Activated T-helper 1 cell treated with anti-CD3 and anti-CD28 coated beads, Interleukin-12 subunit alpha, Interleukin-12 subunit beta, Interleukin-2, Interleukin-4 antibody, amounts not matched to agents 30 ng/mL and 10 ng/mL and 1 ng/mL, durations not matched to agents 14 hours and 24 hours and 36 hours (primary cell): ENCODE data around the gene DPP8. TPM values are rescaled to one million over a fixed set of nuclear protein-coding genes. Genes with fewer than 3 reads are reported as not detected.

Experiments
- DNase-seq: peaks from one replicate; pipeline ENCODE4 v3.0.0; 2021; ENCODE audit warnings: low spot score
- H3K27ac Mint-ChIP-seq: one replicate; pipeline ENCODE4 v1.8.0; 2021; ENCODE audit warnings: mild to moderate bottlenecking, mixed read lengths
- H3K27me3 Mint-ChIP-seq: one replicate; pipeline ENCODE4 v1.8.0; 2022; ENCODE audit warnings: mild to moderate bottlenecking, moderate library complexity, mixed read lengths; ENCODE audit not compliant: insufficient read depth
- H3K36me3 Mint-ChIP-seq: one replicate; pipeline ENCODE4 v1.8.0; 2021; ENCODE audit warnings: low read depth, mixed read lengths
- H3K4me1 Mint-ChIP-seq: one replicate; pipeline ENCODE4 v1.8.0; 2021; ENCODE audit warnings: low read depth, mixed read lengths
- H3K4me3 Mint-ChIP-seq: one replicate; pipeline ENCODE4 v1.8.0; 2021; ENCODE audit warnings: mild to moderate bottlenecking, moderate library complexity, mixed read lengths
- H3K9me3 Mint-ChIP-seq: one replicate; pipeline ENCODE4 v1.8.0; 2021; ENCODE audit warnings: mixed read lengths
- intact Hi-C: fragments of 100-400 bp; cut with micrococcal nuclease; formaldehyde crosslinking; loops from one replicate; pipeline ENCODE4 v1.15.1; 2024
- total RNA-seq: library from RNA; stranded (reverse); gene quantifications from 2 replicates; pipeline ENCODE4 v1.2.3, GENCODE V29; 2022

DPP8 gene
- total RNA-seq, 1 donor from 2014 or later = 34.8 TPM

DNA sequence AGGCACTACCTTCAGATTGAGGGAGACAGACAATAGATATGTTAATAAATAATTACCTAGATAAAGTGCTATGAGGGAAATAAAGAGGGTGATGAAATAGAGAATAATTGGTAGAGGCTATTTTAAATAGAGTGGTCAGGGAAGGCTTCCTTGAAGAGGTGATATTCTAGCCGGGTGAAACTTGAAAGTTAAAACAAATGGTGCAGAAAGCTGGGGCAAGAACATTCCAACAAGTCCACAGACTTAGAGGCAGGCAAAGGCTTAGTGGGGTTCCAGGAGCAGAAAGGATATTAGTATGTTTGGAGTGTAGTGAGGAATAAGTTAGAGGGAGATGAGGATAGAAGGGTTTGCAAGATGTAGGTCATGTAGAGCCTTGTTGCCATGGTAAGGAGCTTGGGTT is 22.8 kb upstream of the DPP8 start:
- peaks cover under 1% of the 10 kb centered on the region for H3K4me1 Mint-ChIP-seq
- no peaks in the 10 kb centered on the region for H3K36me3 Mint-ChIP-seq
- intact Hi-C loops = no loop called here
- no peak overlapping the region for H3K4me3 Mint-ChIP-seq
- H3K9me3 Mint-ChIP-seq = no peaks in the 10 kb centered on the region
- no peaks in the 10 kb centered on the region for H3K27me3 Mint-ChIP-seq
- no peak for DNase-seq
- no peak overlapping the region for H3K27ac Mint-ChIP-seq

- H3K27me3 Mint-ChIP-seq = no peaks in the 10 kb centered on the region
- peaks cover 8% of the 10 kb centered on the region for H3K36me3 Mint-ChIP-seq
- intact Hi-C loops = no loop called here
- H3K27ac Mint-ChIP-seq = no peak overlapping the region
- no peaks in the 10 kb centered on the region for H3K9me3 Mint-ChIP-seq
- no peak overlapping the region for H3K4me3 Mint-ChIP-seq
- DNase-seq = no peak
- H3K4me1 Mint-ChIP-seq = peaks cover 33% of the 10 kb centered on the region
These were observed 17.7 kb upstream of the DPP8 start for GRCh38 chr15:65535192-65535591.

GRCh38 chr15:65533057-65533756 is 15.7 kb upstream of the DPP8 start:
- Mint-ChIP-seq H3K4me1 (peaks cover 39% of the 10 kb centered on the region), H3K27me3 (no peaks in the 10 kb centered on the region), H3K36me3 (peaks cover 8% of the 10 kb centered on the region), H3K27ac (no peak overlapping the region), H3K4me3 (no peak overlapping the region), H3K9me3 (no peaks in the 10 kb centered on the region)
- intact Hi-C loops = loop anchor here (5.0 kb wide), 1 partner anchor 349 kb away; no protein-coding TSS in a partner anchor
- no peak for DNase-seq

DNA sequence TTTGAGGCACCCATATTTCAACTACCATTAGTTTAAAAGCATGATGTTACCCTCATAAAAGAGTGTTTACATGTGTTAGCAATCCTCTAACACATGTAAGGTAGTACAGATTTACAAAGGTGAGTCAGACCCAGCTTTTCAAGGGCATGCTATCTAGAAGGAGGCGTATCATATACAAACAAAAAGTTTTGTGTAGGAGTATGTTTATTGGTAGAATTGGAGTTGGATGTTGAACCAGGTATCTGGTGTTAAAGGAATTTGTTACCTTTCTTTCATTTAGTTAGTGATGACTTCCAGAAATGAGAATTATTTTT is 15.2 kb upstream of the DPP8 start:
- Mint-ChIP-seq H3K36me3 (peaks cover 8% of the 10 kb centered on the region), H3K4me1 (peaks cover 39% of the 10 kb centered on the region), H3K9me3 (no peaks in the 10 kb centered on the region), H3K4me3 (peak overlapping the region; percentile 25), H3K27ac (no peak overlapping the region), H3K27me3 (no peaks in the 10 kb centered on the region)
- no peak for DNase-seq
- intact Hi-C loops = loop anchor here (5.0 kb wide), 1 partner anchor 350 kb away; no protein-coding TSS in a partner anchor

DNA sequence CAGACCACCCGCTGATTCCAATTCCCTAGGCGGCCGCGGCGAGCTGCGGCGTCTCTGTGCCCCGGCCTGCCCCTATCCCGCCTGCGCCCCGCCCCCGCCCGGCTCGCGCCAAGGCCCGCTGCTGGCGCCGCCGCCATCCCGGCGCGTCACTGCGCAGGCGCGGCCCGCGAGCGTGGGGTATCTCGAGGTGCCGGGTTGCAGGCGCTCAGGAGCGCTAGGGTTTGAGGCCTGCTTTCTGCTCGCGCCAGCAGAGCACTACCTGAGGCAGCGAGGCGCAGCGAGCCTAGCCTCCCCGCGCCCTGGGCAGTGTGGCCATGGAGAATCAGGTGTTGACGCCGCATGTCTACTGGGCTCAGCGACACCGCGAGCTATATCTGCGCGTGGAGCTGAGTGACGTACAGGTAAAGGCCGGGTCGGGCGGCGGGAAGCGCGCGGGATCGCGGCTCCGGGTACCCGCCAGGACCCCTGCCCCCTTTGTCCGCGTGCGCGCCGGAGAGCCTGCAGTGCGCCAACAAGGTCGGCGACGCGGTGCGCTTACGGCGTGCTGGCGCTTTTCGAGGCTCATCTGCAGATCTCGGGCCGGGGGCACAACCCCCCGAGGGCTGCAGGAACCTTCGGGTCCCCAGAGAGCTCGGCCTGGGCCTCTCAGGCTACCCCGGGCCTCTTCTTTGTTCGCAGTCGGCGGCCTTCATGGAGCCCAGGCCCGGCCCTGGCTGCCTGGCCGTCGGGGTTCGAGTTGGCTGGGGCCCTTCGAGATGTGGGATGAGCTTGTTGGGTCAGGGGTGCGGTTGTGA is 13.0 kb upstream of the DPP8 start, which contains the start of gene HACD3:
Gene HACD3 (plus strand): TSS at position 146 of the 794 bp plus-strand sequence. CDS start 169 bp downstream, at position 315.
- Mint-ChIP-seq H3K27me3 (peaks cover 2% of the 10 kb centered on the region), H3K27ac (peak within 1 kb of the TSS; percentile 83), H3K36me3 (peaks cover 8% of the 10 kb centered on the region), H3K9me3 (no peaks in the 10 kb centered on the region), H3K4me1 (peaks cover 39% of the 10 kb centered on the region), H3K4me3 (peak within 1 kb of the TSS; percentile 89)
- DNase-seq = peak; percentile 86
- intact Hi-C loops = loop anchor here (1.0 to 5.0 kb wide), 5 partner anchors 13 to 352 kb away; partner anchors contain the start of genes CLPX, DPP8 and INTS14

GRCh38 chr15:65529762-65530317 is 12.4 kb upstream of the DPP8 start:
- DNase-seq = no peak
- Mint-ChIP-seq H3K27ac (peak overlapping the region; percentile 80), H3K4me3 (peak overlapping the region; percentile 89), H3K36me3 (peaks cover 6% of the 10 kb centered on the region), H3K27me3 (peaks cover 2% of the 10 kb centered on the region), H3K9me3 (no peaks in the 10 kb centered on the region), H3K4me1 (peaks cover 33% of the 10 kb centered on the region)
- intact Hi-C loops = loop anchor here (1.0 to 5.0 kb wide), 5 partner anchors 13 to 352 kb away; partner anchors contain the start of genes CLPX, DPP8 and INTS14

- H3K27ac Mint-ChIP-seq = no peak overlapping the region
- no peaks in the 10 kb centered on the region for H3K36me3 Mint-ChIP-seq
- H3K9me3 Mint-ChIP-seq = no peaks in the 10 kb centered on the region
- no peak overlapping the region for H3K4me3 Mint-ChIP-seq
- no peak for DNase-seq
- intact Hi-C loops = no loop called here
- peaks cover 24% of the 10 kb centered on the region for H3K4me1 Mint-ChIP-seq
- H3K27me3 Mint-ChIP-seq = peaks cover 2% of the 10 kb centered on the region
These were observed 11.1 kb upstream of the DPP8 start for GRCh38 chr15:65528461-65529060.

DNA sequence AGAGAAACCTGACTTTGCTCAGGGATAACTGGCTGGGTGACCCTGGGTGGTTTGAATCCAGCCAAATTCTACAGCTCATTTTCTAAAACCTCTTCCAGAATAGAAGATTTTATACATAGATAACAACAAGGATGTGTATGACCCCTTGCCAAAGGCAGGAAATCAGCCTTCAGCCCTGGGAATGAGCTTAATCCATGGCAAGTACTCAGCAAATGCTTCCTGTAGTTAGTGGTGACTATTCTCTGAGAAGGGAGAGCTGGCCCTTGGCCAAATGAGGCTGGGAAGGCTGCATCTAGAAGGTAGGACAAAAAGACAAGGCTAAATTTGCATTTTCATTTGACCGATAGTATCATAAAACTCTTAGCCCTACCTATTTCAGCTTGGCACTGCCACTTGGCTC is 8.1 kb upstream of the DPP8 start:
- Mint-ChIP-seq H3K27ac (no peak overlapping the region), H3K4me3 (no peak overlapping the region), H3K9me3 (no peaks in the 10 kb centered on the region), H3K4me1 (peaks cover 5% of the 10 kb centered on the region), H3K36me3 (no peaks in the 10 kb centered on the region), H3K27me3 (peaks cover 2% of the 10 kb centered on the region)
- intact Hi-C loops = no loop called here
- DNase-seq = no peak

- Mint-ChIP-seq H3K27ac (no peak overlapping the region), H3K4me3 (no peak overlapping the region), H3K4me1 (no peaks in the 10 kb centered on the region), H3K9me3 (no peaks in the 10 kb centered on the region), H3K27me3 (peaks cover 2% of the 10 kb centered on the region), H3K36me3 (no peaks in the 10 kb centered on the region)
- DNase-seq = no peak
- intact Hi-C loops = no loop called here
These were observed 6.7 kb upstream of the DPP8 start for GRCh38 chr15:65524226-65524625.

- H3K4me3 Mint-ChIP-seq = no peak overlapping the region
- peaks cover 2% of the 10 kb centered on the region for H3K36me3 Mint-ChIP-seq
- H3K4me1 Mint-ChIP-seq = peaks cover 4% of the 10 kb centered on the region
- no peaks in the 10 kb centered on the region for H3K9me3 Mint-ChIP-seq
- H3K27ac Mint-ChIP-seq = no peak overlapping the region
- H3K27me3 Mint-ChIP-seq = no peaks in the 10 kb centered on the region
- intact Hi-C loops = no loop called here
- no peak for DNase-seq
These were observed 3.9 kb upstream of the DPP8 start for GRCh38 chr15:65521350-65521749.

GRCh38 chr15:65518633-65519285 is 1.3 kb upstream of the DPP8 start:
- no peak for DNase-seq
- no peaks in the 10 kb centered on the region for H3K27me3 Mint-ChIP-seq
- H3K4me3 Mint-ChIP-seq = peak overlapping the region; percentile 34
- no peak overlapping the region for H3K27ac Mint-ChIP-seq
- intact Hi-C loops = no loop called here
- H3K4me1 Mint-ChIP-seq = peaks cover 19% of the 10 kb centered on the region
- peaks cover 4% of the 10 kb centered on the region for H3K36me3 Mint-ChIP-seq
- H3K9me3 Mint-ChIP-seq = no peaks in the 10 kb centered on the region

DNA sequence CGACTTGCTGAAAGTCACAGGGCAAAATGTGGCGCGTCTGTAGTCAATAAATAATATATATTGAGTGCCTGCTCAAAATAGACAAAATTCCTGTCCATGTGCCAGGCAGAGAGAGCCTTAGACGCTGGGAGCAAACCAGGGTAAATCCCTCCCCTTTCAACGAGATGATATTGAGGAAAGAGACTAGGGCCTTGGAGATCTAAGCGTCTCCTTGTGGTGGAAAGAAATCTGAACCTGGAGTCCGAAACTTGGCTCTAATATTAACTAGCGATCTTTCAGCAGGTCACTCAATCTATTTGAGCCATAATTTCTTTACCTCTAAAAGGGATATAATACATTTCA is 348 bp upstream of the DPP8 start:
- Mint-ChIP-seq H3K27ac (peak overlapping the region; percentile 90), H3K27me3 (no peaks in the 10 kb centered on the region)

More for the DNA sequence above, 348 bp upstream of the DPP8 start:
- Mint-ChIP-seq H3K36me3 (peaks cover 7% of the 10 kb centered on the region), H3K4me1 (peaks cover 26% of the 10 kb centered on the region), H3K4me3 (peak overlapping the region; percentile 90), H3K9me3 (no peaks in the 10 kb centered on the region)
- no peak for DNase-seq
- intact Hi-C loops = loop anchor here (1.0 to 2.0 kb wide), 5 partner anchors 12 to 839 kb away; partner anchors contain the start of genes CLPX, HACD3, INTS14 and RAB11A
